Uterus (tissue), 2 donors: ENCODE measurements around the gene COL28A1.

Source experiments
- POLR2A ChIP-seq, 2 donors: fragments of 450-650 bp; IDR thresholded peaks; one replicate each; pipeline ENCODE4 v1.6.1; 2016; ENCODE audit warnings: antibody characterized with exemption in 2 of 2, mild to moderate bottlenecking in 1 of 2, moderate library complexity in 1 of 2
- TF ChIP-seq, protein P1 (sequence below), 4 experiments: fragments of 200-600 bp in 2 of 4; fragments of 450-650 bp in 2 of 4; sonication (generic) in 2 of 4; IDR thresholded peaks; one replicate each; pipeline ENCODE4 v1.5.1; 2016 to 2019; ENCODE audit warnings: antibody characterized with exemption in 4 of 4, mild to moderate bottlenecking in 2 of 4, moderate library complexity in 1 of 4

DNA sequence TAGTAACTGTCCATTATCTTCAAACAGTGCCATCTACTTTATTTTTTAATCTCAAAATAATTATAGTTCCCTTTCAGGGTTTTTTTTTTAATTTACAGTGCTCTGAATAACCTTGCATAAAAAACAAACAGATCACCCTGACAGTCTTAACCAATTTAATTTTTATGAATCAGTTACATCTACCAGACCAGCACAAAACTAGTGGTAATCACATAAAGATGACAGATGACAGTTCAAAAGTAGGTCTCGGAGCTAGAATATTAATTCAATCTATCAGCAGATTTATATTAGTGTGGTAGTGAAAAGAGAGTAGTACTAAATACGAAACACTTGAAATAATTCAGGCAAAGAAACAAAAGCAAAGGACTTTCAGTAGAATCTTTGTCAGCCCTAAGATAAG is 53.9 kb downstream of the COL28A1 start:
- TF ChIP-seq POLR2A (IDR thresholded peaks at IDR 0.05) = no peak
- TF ChIP-seq, protein P1, sequence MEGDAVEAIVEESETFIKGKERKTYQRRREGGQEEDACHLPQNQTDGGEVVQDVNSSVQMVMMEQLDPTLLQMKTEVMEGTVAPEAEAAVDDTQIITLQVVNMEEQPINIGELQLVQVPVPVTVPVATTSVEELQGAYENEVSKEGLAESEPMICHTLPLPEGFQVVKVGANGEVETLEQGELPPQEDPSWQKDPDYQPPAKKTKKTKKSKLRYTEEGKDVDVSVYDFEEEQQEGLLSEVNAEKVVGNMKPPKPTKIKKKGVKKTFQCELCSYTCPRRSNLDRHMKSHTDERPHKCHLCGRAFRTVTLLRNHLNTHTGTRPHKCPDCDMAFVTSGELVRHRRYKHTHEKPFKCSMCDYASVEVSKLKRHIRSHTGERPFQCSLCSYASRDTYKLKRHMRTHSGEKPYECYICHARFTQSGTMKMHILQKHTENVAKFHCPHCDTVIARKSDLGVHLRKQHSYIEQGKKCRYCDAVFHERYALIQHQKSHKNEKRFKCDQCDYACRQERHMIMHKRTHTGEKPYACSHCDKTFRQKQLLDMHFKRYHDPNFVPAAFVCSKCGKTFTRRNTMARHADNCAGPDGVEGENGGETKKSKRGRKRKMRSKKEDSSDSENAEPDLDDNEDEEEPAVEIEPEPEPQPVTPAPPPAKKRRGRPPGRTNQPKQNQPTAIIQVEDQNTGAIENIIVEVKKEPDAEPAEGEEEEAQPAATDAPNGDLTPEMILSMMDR (IDR thresholded peaks at IDR 0.05) = no peak
